Measurements from ENCODE around the gene STRN3.
"Not testable (repeated sequence)": the region's sequence is repeated elsewhere in the genome, so short reads cannot be mapped to it uniquely, and the experiment has no call there.

The STRN3 gene

GRCh38 chr14:30935445-30935844, 90.7 kb downstream of the STRN3 start:
- Histone ChIP-seq H3K36me3 (ENCODE audit: insufficient read depth, low read length) (peaks cover 58% of the 10 kb centered on the region), H3K9me3 (ENCODE audit: insufficient read depth, low read depth, low read length) (no peaks in the 10 kb centered on the region), H3K4me3 (ENCODE audit: low read length) (no peak overlapping the region), H3K27me3 (ENCODE audit: insufficient read depth, low read length) (no peaks in the 10 kb centered on the region), H3K4me1 (ENCODE audit: insufficient read depth, low read length) (no peaks in the 10 kb centered on the region), H3K27ac (ENCODE audit: low read depth, low read length) (no peak overlapping the region), H3K9ac (ENCODE audit: low read depth, low read length) (no peak overlapping the region)
- WGBS: 100% methylated on average over 1 of the region's 2 CpGs

- 98% methylated on average over 12 of the region's 13 CpGs for WGBS
- H3K9me3 ChIP-seq (ENCODE audit: insufficient read depth, low read depth, low read length); H3K4me3 ChIP-seq (ENCODE audit: low read length); H3K27me3 ChIP-seq (ENCODE audit: insufficient read depth, low read length); H3K9ac ChIP-seq (ENCODE audit: low read depth, low read length); H3K4me1 ChIP-seq (ENCODE audit: insufficient read depth, low read length); H3K27ac ChIP-seq (ENCODE audit: low read depth, low read length): not testable (repeated sequence)
- H3K36me3 ChIP-seq (ENCODE audit: insufficient read depth, low read length): peaks cover 57% of the 10 kb centered on the region
These were observed 92.2 kb downstream of the STRN3 start for GRCh38 chr14:30933937-30934336.

- no peak overlapping the region for H3K4me3 ChIP-seq (ENCODE audit: low read length)
- H3K27me3 ChIP-seq (ENCODE audit: insufficient read depth, low read length): no peaks in the 10 kb centered on the region
- no peak overlapping the region for H3K9ac ChIP-seq (ENCODE audit: low read depth, low read length)
- H3K9me3 ChIP-seq (ENCODE audit: insufficient read depth, low read depth, low read length): no peaks in the 10 kb centered on the region
- H3K27ac ChIP-seq (ENCODE audit: low read depth, low read length): no peak overlapping the region
- H3K36me3 ChIP-seq (ENCODE audit: insufficient read depth, low read length): peaks cover 35% of the 10 kb centered on the region
- H3K4me1 ChIP-seq (ENCODE audit: insufficient read depth, low read length): peaks cover 9% of the 10 kb centered on the region
These were observed 97.7 kb downstream of the STRN3 start for GRCh38 chr14:30928462-30928861.

- Histone ChIP-seq H3K4me1 (ENCODE audit: insufficient read depth, low read length) (peaks cover 9% of the 10 kb centered on the region), H3K9ac (ENCODE audit: low read depth, low read length) (no peak overlapping the region), H3K27ac (ENCODE audit: low read depth, low read length) (no peak overlapping the region; the same call in 1 of the 2 replicates), H3K4me3 (ENCODE audit: low read length) (no peak overlapping the region), H3K27me3 (ENCODE audit: insufficient read depth, low read length) (no peaks in the 10 kb centered on the region), H3K36me3 (ENCODE audit: insufficient read depth, low read length) (peaks cover 47% of the 10 kb centered on the region), H3K9me3 (ENCODE audit: insufficient read depth, low read depth, low read length) (no peaks in the 10 kb centered on the region)
- no CpG with 5 or more reads among the region's 2 CpGs for WGBS
These were observed 100.9 kb downstream of the STRN3 start for GRCh38 chr14:30925254-30925653.

- H3K27ac ChIP-seq (ENCODE audit: low read depth, low read length): no peak overlapping the region
- 94% methylated on average over 2 of the region's 2 CpGs for WGBS
- H3K36me3 ChIP-seq (ENCODE audit: insufficient read depth, low read length): peaks cover 55% of the 10 kb centered on the region
These were observed 104.4 kb downstream of the STRN3 start for GRCh38 chr14:30921788-30922187.

GRCh38 chr14:30921305-30921704, 104.9 kb downstream of the STRN3 start:
- Histone ChIP-seq H3K9me3 (ENCODE audit: insufficient read depth, low read depth, low read length) (no peaks in the 10 kb centered on the region), H3K9ac (ENCODE audit: low read depth, low read length) (no peak overlapping the region), H3K27me3 (ENCODE audit: insufficient read depth, low read length) (no peaks in the 10 kb centered on the region), H3K4me3 (ENCODE audit: low read length) (no peak overlapping the region), H3K4me1 (ENCODE audit: insufficient read depth, low read length) (peaks cover 9% of the 10 kb centered on the region), H3K36me3 (ENCODE audit: insufficient read depth, low read length) (peaks cover 53% of the 10 kb centered on the region), H3K27ac (ENCODE audit: low read depth, low read length) (no peak overlapping the region)
- no CpG with 5 or more reads among the region's 1 CpG for WGBS

More at GRCh38 chr14:30921788-30922187, 104.4 kb downstream of the STRN3 start:
- Histone ChIP-seq H3K9ac (ENCODE audit: low read depth, low read length) (no peak overlapping the region), H3K4me3 (ENCODE audit: low read length) (no peak overlapping the region), H3K27me3 (ENCODE audit: insufficient read depth, low read length) (no peaks in the 10 kb centered on the region), H3K9me3 (ENCODE audit: insufficient read depth, low read depth, low read length) (no peaks in the 10 kb centered on the region), H3K4me1 (ENCODE audit: insufficient read depth, low read length) (peaks cover 9% of the 10 kb centered on the region)

GRCh38 chr14:30915596-30915995, 110.6 kb downstream of the STRN3 start:
- Histone ChIP-seq H3K27ac (ENCODE audit: low read depth, low read length) (no peak overlapping the region), H3K4me1 (ENCODE audit: insufficient read depth, low read length) (no peaks in the 10 kb centered on the region), H3K36me3 (ENCODE audit: insufficient read depth, low read length) (peaks cover 51% of the 10 kb centered on the region), H3K9me3 (ENCODE audit: insufficient read depth, low read depth, low read length) (no peaks in the 10 kb centered on the region), H3K27me3 (ENCODE audit: insufficient read depth, low read length) (no peaks in the 10 kb centered on the region), H3K4me3 (ENCODE audit: low read length) (no peak overlapping the region), H3K9ac (ENCODE audit: low read depth, low read length) (no peak overlapping the region)
- WGBS: 92% methylated on average over 1 of the region's 2 CpGs

- Histone ChIP-seq H3K9me3 (ENCODE audit: insufficient read depth, low read depth, low read length) (no peaks in the 10 kb centered on the region), H3K4me3 (ENCODE audit: low read length) (no peak overlapping the region), H3K27ac (ENCODE audit: low read depth, low read length) (no peak overlapping the region), H3K4me1 (ENCODE audit: insufficient read depth, low read length) (no peaks in the 10 kb centered on the region), H3K27me3 (ENCODE audit: insufficient read depth, low read length) (no peaks in the 10 kb centered on the region), H3K36me3 (ENCODE audit: insufficient read depth, low read length) (peaks cover 58% of the 10 kb centered on the region), H3K9ac (ENCODE audit: low read depth, low read length) (no peak overlapping the region)
- 100% methylated on average over 1 of the region's 1 CpG for WGBS
These were observed 111.4 kb downstream of the STRN3 start for GRCh38 chr14:30914812-30915211.

- no peaks in the 10 kb centered on the region for H3K27me3 ChIP-seq (ENCODE audit: insufficient read depth, low read length)
- no peaks in the 10 kb centered on the region for H3K4me1 ChIP-seq (ENCODE audit: insufficient read depth, low read length)
- 96% methylated on average over 2 of the region's 2 CpGs for WGBS
- no peak overlapping the region for H3K9ac ChIP-seq (ENCODE audit: low read depth, low read length)
- no peak overlapping the region for H3K4me3 ChIP-seq (ENCODE audit: low read length)
- H3K27ac ChIP-seq (ENCODE audit: low read depth, low read length): no peak overlapping the region
- no peaks in the 10 kb centered on the region for H3K9me3 ChIP-seq (ENCODE audit: insufficient read depth, low read depth, low read length)
- peaks cover 96% of the 10 kb centered on the region for H3K36me3 ChIP-seq (ENCODE audit: insufficient read depth, low read length)
These were observed 117.4 kb downstream of the STRN3 start for GRCh38 chr14:30908826-30909225.

GRCh38 chr14:30907659-30908057, 118.5 kb downstream of the STRN3 start:
- H3K4me1 ChIP-seq (ENCODE audit: insufficient read depth, low read length): no peaks in the 10 kb centered on the region
- no peaks in the 10 kb centered on the region for H3K9me3 ChIP-seq (ENCODE audit: insufficient read depth, low read depth, low read length)
- WGBS: no CpG with 5 or more reads among the region's 1 CpG
- no peaks in the 10 kb centered on the region for H3K27me3 ChIP-seq (ENCODE audit: insufficient read depth, low read length)
- no peak overlapping the region for H3K27ac ChIP-seq (ENCODE audit: low read depth, low read length)
- H3K9ac ChIP-seq (ENCODE audit: low read depth, low read length): no peak overlapping the region
- H3K4me3 ChIP-seq (ENCODE audit: low read length): no peak overlapping the region
- peaks cover 97% of the 10 kb centered on the region for H3K36me3 ChIP-seq (ENCODE audit: insufficient read depth, low read length)

GRCh38 chr14:30906752-30907658, 119.2 kb downstream of the STRN3 start:
- H3K27me3 ChIP-seq (ENCODE audit: insufficient read depth, low read length): no peaks in the 10 kb centered on the region
- no peak overlapping the region for H3K9ac ChIP-seq (ENCODE audit: low read depth, low read length)
- H3K9me3 ChIP-seq (ENCODE audit: insufficient read depth, low read depth, low read length): no peaks in the 10 kb centered on the region
- no peaks in the 10 kb centered on the region for H3K4me1 ChIP-seq (ENCODE audit: insufficient read depth, low read length)
- H3K4me3 ChIP-seq (ENCODE audit: low read length): no peak overlapping the region
- H3K27ac ChIP-seq (ENCODE audit: low read depth, low read length): no peak overlapping the region
- peaks cover 97% of the 10 kb centered on the region for H3K36me3 ChIP-seq (ENCODE audit: insufficient read depth, low read length)
